ENCODE measurements around the gene DOP1A. TPM values are rescaled to one million over a fixed set of nuclear protein-coding genes. Genes with fewer than 3 reads are reported as not detected.
A peak's percentile ranks its signal among the peaks of the same experiment; 100 is the strongest.

The DOP1A gene
- total and polyA plus RNA-seq, 2 of the 4 experiments (the other 2 are of a cell fraction) = 6.0 to 32.4 TPM

GRCh38 chr6:83215131-83216047, 147.9 kb downstream of the DOP1A start:
- H3K9ac ChIP-seq (ENCODE audit: low read depth, low read length) = peak overlapping the region; percentile 41; the same call in 1 of the 2 replicates
- in situ Hi-C loops (cut with MboI; ENCODE audit: low sequenced_read_pairs) (no loop called here), dilution Hi-C loops (cut with HindIII; ENCODE audit: low sequenced_read_pairs, unreplicated experiment) (loop anchor here (25.0 kb wide), 1 partner anchor 297 kb away; the partner anchor contains the start of gene PRSS35), intact Hi-C loops (cut with micrococcal nuclease) (loop anchor here (1.0 to 10.0 kb wide), 3 partner anchors 148 to 971 kb away; partner anchors contain the start of genes DOP1A and IBTK)
- TF ChIP-seq SMC3 (IDR thresholded peaks at IDR 0.05; ENCODE audit: low read depth, low read length) (peak; percentile 73), FOS (IDR thresholded peaks at IDR 0.05; ENCODE audit: low read depth, low read length) (no peak), CTCF (conservative IDR thresholded peaks at IDR 0.05; ENCODE audit: low read depth, low read length) (peak; percentile 92), RFX5 (IDR thresholded peaks at IDR 0.05; ENCODE audit: low read depth, low read length) (no peak), RAD21 (IDR thresholded peaks at IDR 0.05; ENCODE audit: low read length) (peak; percentile 84), ELK1 (IDR thresholded peaks at IDR 0.05; ENCODE audit: borderline replicate concordance, low read depth, low read length) (no peak), USF2 (IDR thresholded peaks at IDR 0.05; ENCODE audit: low read depth, low read length) (no peak), MAZ (IDR thresholded peaks at IDR 0.05; ENCODE audit: borderline replicate concordance, low read depth, low read length) (peak; percentile 55; the same call in 1 of the 2 replicates), CEBPB (IDR thresholded peaks at IDR 0.05; ENCODE audit: low read depth, low read length) (peak; percentile 1; the same call in 1 of the 2 replicates)
- ChIA-PET POLR2A (ENCODE audit: unreplicated experiment) (no interaction called here), CTCF (interaction anchor here (0.5 to 4.0 kb wide), 17 partner anchors 15 to 305 kb away, joined by 3 to 71 read pairs (median 3); partner anchors contain the start of genes DOP1A, PRSS35 and UBE3D)
- H3K4me1 ChIP-seq (ENCODE audit: control insufficient read depth, insufficient read depth, low read length) = peaks cover 4% of the 10 kb centered on the region
- H3K27me3 ChIP-seq (ENCODE audit: control insufficient read depth, insufficient read depth, low read length) = no peaks in the 10 kb centered on the region
- H2BK15ac ChIP-seq (ENCODE audit: low read depth, low read length) = no peak overlapping the region
- H3K4me3 ChIP-seq (ENCODE audit: insufficient read depth, low read depth, low read length) = no peak overlapping the region
- DNase-seq = peak; percentile 80
- H3K4ac ChIP-seq (ENCODE audit: low read depth, low read length) = peak overlapping the region; percentile 62; the same call in 1 of the 2 replicates
- no peak overlapping the region for H2AK9ac ChIP-seq (replicated peaks; ENCODE audit: low read depth, low read length, poor library complexity)
- H3K27ac ChIP-seq (ENCODE audit: insufficient read depth, low read length) = peak overlapping the region; percentile 62; the same call in 1 of the 2 replicates
- H3K79me1 ChIP-seq (ENCODE audit: low read depth in 1 of 2, low read length in 2 of 2) = no peaks in the 10 kb centered on the region; a peak in 1 of 4 replicates
- peak overlapping the region; percentile 26; the same call in 1 of the 2 replicates for H4K91ac ChIP-seq (ENCODE audit: insufficient read depth, low read depth, low read length)
- H2AFZ ChIP-seq (replicated peaks; ENCODE audit: low read length, poor library complexity) = no peak overlapping the region
- H3K4me2 ChIP-seq (ENCODE audit: low read depth, low read length) = peak overlapping the region; percentile 67; the same call in 1 of the 2 replicates
- H3K9me3 ChIP-seq (ENCODE audit: control insufficient read depth, insufficient read depth, low read length) = no peaks in the 10 kb centered on the region
- H4K5ac ChIP-seq (ENCODE audit: low read depth, low read length) = peak overlapping the region; percentile 72; the same call in 1 of the 2 replicates
- no peak overlapping the region for H3K23ac ChIP-seq (ENCODE audit: low read depth, low read length)
- peak overlapping the region; percentile 88 for H2BK5ac ChIP-seq (ENCODE audit: low read depth, low read length, poor library complexity, severe bottlenecking)
- BruUV-seq (replicated peaks) = no TSS peak
- no peaks in the 10 kb centered on the region for H3K36me3 ChIP-seq (ENCODE audit: control insufficient read depth, insufficient read depth, low read length)
- H2BK20ac ChIP-seq (ENCODE audit: low read depth, low read length) = peak overlapping the region; percentile 45; the same call in 1 of the 2 replicates
- H2AK5ac ChIP-seq (ENCODE audit: low read depth, low read length) = no peak overlapping the region
- no CpG with 5 or more reads among the region's 7 CpGs for WGBS, 2 experiments (ENCODE audit: extremely low coverage in 2 of 2, insufficient read length in 1 of 2)
- ATAC-seq (ENCODE audit: low read depth) = peak; percentile 91
- 0 out of 2 replicates have a peak overlapping the region, but pooled peaks have one; percentile 39 for H2BK120ac ChIP-seq (ENCODE audit: low read depth, low read length)
- H4K8ac ChIP-seq (ENCODE audit: low read depth in 2 of 2, low read length in 2 of 2) = peak overlapping the region in 1 of 2 experiments; percentile 66; a peak in 2 of 4 replicates
- H3K9me1 ChIP-seq (ENCODE audit: insufficient read depth, low read length) = 0 out of 2 replicates have a peak, but pooled peaks cover 3% of the 10 kb centered on the region
- H3K56ac ChIP-seq (ENCODE audit: extremely low read depth, insufficient read depth, low read length) = no peak overlapping the region
- H3K14ac ChIP-seq (replicated peaks; ENCODE audit: low read depth, low read length) = 0 out of 2 replicates have a peak overlapping the region, but pooled peaks have one; percentile 7
- H3K18ac ChIP-seq (ENCODE audit: low read depth, low read length) = peak overlapping the region; percentile 96; the same call in 1 of the 2 replicates
- H4K20me1 ChIP-seq (ENCODE audit: insufficient read depth, low read length) = no peaks in the 10 kb centered on the region

Data from IMR-90 (cell line).